CD4-positive, alpha-beta T cell treated with Interleukin-10 for 1 hour (primary cell): ENCODE results near the gene STING1.

Experiments
- DNase-seq: peaks from one replicate; pipeline ENCODE4 v3.0.0-alpha.2; 2020

STING1 gene

GRCh38 chr5:139431706-139432105, 50.9 kb downstream of the STING1 start:
- no peak for DNase-seq

DNA sequence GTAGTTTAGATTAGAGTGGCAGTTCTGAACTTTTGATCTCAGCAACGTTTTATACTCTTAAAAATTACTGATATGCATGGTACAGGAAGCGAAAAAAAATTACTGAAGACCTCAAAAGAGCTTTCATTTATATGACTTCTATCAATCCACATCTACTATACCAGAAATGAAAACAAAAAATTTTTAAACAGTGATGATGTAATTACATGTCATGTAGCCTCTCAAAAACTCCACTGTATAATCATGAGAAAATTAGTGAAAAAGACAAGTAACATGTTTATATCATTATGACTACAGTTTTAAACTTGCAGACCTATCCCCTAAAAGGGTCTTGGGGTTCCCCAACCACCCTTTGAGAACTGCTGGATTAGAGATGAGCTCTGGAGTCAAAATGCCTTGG, 52.5 kb downstream of the STING1 start:
- no peak for DNase-seq

GRCh38 chr5:139426203-139426885, 56.2 kb downstream of the STING1 start:
- DNase-seq: no peak
